Activated CD8-positive, alpha-beta memory T cell treated with anti-CD3 and anti-CD28 coated beads for 48 hours (primary cell): ENCODE measurements around the gene DNAAF8.
"Not testable (repeated sequence)": the region's sequence is repeated elsewhere in the genome, so short reads cannot be mapped to it uniquely, and the experiment has no call there.

Experiments used
- DNase-seq, 3 experiments: peaks; one replicate each; pipeline ENCODE4 v3.0.0-alpha.2; 2020; ENCODE audit warnings: low read depth in 2 of 3, low spot score in 2 of 3

DNAAF8 gene

DNA sequence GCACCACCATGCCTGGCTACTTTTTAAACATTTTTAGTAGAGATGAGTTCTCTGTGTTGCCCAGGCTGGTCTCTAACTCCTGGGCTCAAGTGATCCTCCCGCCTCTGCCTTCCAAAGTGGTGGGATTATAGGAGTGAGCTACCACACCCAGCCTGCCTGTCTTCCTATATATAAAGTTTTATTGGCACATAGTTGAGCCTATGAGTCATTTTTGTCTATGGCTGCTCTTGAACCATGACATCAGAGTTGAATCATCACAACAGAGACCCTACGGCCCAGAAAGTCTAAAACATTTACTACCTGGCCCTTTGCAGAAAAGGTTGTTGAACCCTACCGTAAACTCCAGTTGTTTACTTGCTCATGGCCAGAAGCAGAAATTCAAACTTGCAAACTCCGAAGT, 45.9 kb downstream of the DNAAF8 start:
- no peak for DNase-seq

DNA sequence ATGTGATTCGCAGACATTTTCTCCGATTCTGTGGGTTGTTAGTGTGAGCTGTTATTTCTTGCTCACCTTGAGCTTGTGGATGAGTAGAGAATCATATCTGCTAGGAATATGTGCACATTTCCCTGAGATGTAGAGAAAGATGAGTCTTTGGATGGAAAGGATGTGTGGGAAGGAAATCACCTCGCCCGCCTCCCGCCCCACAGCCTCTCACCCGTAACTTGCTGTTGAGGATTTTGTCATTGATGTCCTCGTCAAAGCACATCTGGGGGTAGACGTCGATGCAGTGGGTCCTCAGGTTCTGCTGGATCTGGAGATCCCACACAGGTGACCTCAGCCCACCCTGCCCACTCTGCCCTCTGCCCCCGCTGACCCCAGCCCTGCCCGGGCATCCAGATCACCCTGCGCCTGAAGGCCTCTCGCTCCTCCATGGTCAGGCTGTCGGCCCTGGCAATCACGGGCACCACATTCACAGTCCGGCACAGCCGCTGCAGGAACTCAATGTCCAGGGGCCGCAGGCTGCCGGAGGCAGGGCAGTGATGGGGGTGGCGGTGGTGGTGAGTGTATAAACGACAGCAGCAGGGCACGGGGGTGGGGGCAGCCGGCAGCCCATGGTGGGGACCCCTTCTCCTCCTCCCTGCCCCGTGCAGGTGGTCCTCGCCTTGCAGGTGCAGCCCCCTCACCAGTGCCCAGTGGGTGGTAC, 49.1 kb downstream of the DNAAF8 start:
- DNase-seq: no peak

DNA sequence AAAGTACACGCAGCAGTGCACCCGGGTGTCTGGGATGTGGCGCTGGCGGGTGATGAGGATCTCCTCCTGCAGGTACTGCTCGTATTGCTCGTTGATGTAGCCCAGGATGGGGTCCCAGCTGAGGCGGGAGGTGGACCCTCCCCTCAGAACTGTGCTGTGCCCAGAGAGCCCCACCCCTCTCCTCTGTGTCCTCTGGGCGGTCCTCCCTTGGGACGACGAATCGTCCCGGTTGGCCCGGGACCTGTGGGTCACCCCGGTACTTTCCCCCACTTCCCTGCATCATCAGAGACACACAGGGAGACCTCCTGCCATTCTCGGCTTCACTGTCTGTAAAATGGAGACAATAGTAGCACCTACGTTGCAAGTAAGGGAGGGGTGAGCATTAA, 49.6 kb downstream of the DNAAF8 start:
- no peak for DNase-seq

DNA sequence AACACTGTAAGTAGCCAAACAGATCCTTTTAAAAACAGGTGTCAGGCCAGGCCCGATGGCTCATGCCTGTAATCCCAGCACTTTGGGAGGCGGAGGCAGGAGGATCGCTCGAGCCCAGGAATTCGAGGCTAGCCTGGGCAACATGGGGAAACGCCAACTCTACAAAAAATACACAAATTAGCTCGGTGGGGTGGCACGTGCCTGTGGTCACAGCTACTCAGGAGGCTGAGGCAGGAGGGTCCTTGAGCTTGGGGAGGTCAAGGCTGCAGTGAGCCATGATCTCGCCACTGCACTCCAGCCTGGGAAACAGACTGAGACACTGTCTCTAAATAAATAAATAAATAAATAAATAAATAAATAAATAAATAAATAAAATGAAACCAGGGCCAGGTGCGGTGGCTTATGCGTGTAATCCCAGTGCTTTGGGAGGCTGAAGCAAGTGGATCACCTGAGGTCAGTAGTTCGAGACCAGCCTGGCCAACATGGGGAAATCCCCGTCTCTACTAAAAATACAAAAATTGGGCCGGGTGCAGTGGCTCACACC, 50.2 kb downstream of the DNAAF8 start:
- not testable (repeated sequence) for DNase-seq

DNA sequence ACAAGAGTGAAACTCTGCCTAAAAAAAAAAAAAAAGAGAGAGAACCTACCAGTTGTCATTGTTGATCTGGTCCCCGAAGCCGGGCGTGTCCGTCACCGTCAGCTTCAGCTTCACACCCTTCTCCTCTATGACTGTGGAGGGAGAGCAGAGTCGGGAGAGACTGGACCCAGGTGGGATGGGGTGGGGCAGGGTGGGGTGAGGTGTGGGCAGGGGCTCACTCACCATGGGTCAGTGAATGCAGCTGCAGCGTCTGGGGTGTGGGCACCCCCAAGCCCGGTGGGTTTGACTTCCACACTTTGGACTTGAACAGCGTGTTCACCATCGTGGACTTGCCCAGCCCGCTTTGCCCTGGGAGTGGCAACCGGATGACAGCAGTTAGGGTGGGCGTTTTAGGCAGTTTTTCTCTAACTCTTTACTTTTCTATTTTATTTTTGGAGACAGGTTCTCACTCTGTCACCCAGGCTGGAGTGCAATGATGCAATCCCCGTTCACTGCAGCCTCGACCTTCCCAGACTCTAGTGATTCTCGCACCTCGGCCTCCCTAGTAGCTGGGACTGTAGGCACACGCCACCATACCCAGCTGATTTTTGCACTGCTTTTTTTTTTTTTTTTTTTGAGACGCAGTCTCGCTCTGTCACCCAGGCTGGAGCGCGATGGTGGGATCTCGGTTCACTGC, 51.6 kb downstream of the DNAAF8 start:
- DNase-seq: no peak

DNA sequence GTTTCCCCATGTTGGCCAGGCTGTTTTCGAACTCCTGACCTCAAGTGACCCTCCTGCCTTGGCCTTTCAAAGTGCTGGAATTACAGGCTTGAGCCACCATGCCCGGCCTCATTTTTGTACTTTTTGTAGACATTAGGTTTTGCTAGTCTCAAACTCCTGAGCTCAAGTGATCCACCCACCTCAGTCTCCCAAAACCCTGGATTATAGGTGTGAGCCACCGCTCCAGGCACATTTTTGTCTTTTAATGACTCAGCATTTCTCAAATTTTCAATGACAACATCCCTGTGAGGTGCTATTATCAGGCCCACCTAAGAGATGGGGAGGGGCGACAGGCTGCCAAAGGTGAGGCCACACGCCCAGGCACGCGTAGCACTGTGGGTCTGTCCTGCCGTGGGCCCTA, 52.7 kb downstream of the DNAAF8 start:
- DNase-seq: no peak

DNA sequence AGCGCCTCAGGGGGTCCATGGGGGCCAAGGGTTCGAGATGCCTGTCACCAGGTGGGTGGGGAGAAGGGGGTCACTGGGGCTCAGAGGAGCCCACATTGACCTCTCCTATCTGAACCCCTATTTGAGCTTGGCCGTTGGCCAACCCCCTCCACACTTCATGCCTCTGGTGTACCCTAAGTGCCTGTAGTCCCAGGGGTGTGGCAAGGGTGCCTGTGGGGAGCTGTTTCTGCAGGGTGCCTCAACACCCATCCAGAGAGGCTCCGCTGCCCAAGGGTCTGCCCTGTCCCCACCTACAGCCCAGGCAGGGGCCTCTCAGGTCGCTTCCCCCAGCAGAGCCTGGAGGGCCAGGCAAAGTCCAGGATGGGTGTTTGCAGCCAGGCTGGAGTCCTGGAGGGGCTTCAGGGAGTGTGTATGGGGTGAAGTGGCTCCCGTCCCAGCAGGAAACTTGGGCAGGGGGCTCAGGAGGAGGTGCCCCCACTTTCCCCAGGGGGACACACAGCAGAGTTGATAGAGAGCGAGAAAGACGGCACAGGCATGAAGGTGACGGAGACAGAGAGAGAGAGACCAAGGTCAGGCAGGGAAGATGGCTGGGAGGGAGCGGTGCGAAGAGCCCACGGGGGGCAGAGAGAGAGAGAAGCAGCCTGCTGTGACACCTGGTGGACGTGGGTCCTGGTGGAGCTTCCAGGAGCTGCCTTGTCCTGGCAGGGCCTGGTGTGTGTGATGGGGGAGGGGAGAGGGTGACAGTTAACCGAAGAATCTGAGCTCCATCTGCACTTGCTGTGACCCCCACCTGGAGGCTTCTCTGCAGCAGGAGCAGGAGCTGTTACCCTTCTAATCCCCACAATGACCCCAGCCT, 53.5 kb downstream of the DNAAF8 start, which contains the start of gene SEPTIN12:
TSS of gene SEPTIN12 (minus strand) at position 719 of the 856 bp plus-strand sequence. CDS start at position 19, 700 bp downstream.
- no peak for DNase-seq

DNA sequence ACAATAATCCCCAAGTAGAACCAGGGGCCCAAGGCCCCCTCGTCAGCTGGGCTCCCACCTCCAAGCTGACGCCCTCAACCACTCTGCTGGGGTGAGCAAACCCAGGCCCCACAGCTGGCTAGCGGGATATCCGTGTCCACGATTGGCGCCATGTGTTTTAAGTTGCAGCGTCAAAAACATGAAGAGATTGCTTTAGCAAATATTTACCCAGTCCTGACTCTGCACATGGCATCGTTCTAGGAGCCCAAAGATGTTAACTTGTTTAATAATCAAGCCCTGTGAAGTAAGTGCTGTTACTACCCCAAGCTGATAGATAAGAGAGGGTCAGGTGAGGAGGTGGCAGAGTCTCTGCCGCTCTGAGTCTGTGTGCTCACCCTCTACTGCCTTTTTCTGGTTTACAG, 54.2 kb downstream of the DNAAF8 start:
- no peak for DNase-seq

DNA sequence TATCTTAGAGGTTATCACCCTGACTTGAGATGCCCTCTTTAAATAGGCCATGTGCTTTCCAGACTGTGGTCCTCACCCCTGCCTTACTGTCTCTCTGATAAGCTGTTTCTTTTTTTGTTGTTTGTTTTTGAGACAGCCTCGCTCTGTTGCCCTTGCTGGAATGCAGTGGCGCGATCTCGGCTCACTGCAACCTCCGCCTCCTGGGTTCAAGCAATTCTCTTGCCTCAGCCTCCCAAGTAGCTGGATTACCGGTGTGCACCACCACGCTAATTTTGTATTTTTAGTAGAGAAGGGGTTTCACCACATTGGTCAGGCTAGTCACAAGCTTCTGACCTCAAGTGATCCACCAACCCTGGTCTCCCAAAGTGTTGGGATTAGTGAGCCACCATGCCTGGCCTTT, 54.6 kb downstream of the DNAAF8 start:
- DNase-seq: no peak

DNA sequence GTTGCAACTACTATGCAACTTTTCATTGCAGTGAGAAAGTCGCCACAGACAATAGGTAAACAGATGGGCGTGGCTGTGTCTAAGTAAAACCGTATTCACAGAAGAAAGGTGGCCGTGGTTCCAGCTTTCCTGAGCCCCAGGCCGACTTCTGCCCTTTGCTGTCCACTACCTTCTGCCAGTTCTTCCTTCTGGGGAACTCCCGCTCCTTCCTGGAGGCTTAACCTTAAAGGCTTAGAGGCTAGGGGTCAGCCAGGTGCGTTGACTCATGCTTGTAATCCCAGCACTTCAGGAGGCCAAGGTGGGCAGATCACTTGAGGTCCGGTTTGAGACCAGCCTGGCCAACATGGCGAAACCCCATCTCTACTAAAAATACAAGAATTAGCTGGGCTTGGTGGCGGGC, 55.9 kb downstream of the DNAAF8 start:
- no peak for DNase-seq

DNA sequence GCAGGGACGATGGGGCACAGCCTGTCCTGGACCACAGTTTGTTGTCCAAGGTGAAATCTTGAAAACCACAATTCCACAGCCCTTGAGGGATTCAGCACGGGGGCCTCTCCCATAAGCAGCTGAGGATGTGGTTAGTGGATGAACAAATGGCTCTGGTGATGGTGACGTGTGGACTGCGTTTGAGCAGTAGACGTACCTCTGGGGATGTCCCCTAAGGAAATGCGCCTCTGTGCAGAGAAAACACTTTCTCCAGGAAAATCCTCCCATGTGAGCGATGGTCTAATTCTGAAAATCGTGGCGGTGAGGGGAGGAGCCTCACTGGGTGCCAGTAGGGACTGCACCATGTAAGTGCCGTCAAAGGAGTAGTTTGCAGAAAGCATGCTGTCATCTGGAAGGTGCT, 56.5 kb downstream of the DNAAF8 start:
- DNase-seq: no peak

DNA sequence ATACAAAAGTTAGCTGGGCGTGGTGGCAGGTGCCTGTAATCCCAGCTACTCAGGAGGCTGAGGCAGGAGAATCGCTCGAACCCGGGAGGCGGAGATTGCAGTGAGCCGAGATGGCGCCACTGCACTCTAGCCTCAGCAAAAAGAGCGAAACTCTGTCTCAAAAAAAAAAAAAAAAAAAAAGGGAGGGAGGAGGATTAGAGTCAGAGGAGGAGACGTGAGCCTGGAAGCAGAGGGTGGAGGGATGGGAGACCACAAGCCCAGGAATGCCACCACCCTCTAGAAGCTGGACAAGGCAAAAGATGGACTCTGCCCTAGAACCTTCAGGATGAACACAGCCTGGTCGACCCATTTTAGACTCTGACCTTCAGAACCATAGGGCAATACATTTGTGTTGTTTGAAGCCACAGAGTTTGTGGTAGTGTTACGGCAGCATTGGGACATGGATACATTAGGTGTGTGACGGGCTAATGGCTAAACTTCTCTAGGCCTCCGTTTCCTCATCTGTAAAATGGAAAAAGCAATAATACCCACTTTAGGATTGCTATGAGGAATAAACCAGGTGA, 58.7 kb downstream of the DNAAF8 start:
- DNase-seq: no peak

DNA sequence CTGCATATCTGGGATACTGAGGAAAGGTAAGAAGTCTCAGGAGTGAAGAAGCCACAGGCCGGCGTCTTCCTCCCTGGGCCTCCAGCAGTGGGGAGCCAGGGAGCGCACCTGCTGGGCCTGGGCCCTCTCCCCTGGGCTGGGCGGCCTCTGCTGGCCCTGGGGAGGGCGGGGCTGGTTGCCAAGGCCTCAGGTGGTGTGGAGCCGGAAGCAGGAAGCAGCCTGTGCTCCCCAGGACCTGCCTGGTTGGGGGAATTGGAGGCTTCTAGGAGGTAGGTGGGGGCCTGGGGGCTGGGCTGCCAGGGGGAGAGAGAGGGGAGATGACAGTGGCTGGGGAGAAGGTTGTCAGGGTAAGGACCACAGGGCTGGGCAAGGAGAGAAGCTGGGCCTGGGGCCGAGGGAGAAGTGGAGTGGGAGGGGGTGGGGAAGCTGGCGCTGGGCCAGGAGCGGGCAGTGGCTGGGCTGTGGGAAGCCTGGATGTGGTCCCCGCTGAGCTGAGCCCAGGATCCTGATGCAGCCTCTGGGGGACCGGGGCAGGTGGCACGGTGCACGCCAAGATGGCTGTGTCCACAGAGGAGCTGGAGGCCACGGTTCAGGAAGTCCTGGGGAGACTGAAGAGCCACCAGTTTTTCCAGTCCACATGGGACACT, 61.0 kb downstream of the DNAAF8 start, which contains the start of gene SMIM22:
TSS of gene SMIM22 (plus strand) at position 189 of the 647 bp plus-strand sequence. CDS start at position 555, 366 bp downstream.
- no peak for DNase-seq

DNA sequence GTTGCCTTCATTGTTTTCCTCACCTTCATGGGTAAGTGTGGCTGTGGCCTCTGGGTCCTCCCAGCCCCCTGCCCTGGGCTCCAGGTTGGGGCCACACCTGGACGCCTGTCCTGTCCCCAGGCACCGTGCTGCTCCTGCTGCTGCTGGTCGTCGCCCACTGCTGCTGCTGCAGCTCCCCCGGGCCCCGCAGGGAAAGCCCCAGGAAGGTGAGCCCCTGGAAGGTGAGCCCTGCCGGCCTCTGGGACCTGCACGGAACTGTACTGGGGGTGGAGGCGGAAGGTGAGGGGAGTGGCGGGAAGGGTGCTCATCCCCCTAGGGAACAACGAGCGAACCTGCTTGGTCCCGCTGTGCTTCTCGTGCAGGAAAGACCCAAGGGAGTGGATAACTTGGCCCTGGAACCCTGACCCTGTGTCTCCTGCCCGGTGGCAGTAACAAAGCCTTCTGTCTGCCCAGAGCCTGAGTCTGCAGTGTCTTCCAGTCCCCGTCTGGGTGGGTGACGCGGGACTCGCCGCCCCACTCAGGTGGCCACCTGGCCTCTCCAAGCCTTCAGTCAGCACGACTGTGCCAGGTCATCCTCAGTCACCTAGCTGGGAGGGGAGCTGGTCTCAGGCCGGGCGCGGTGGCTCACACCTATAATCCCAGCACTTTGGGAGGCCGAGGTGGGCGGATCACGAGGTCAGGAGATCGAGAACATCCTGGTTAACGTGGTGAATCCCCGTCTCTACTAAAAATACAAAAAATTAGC, 61.7 kb downstream of the DNAAF8 start:
- no peak for DNase-seq

DNA sequence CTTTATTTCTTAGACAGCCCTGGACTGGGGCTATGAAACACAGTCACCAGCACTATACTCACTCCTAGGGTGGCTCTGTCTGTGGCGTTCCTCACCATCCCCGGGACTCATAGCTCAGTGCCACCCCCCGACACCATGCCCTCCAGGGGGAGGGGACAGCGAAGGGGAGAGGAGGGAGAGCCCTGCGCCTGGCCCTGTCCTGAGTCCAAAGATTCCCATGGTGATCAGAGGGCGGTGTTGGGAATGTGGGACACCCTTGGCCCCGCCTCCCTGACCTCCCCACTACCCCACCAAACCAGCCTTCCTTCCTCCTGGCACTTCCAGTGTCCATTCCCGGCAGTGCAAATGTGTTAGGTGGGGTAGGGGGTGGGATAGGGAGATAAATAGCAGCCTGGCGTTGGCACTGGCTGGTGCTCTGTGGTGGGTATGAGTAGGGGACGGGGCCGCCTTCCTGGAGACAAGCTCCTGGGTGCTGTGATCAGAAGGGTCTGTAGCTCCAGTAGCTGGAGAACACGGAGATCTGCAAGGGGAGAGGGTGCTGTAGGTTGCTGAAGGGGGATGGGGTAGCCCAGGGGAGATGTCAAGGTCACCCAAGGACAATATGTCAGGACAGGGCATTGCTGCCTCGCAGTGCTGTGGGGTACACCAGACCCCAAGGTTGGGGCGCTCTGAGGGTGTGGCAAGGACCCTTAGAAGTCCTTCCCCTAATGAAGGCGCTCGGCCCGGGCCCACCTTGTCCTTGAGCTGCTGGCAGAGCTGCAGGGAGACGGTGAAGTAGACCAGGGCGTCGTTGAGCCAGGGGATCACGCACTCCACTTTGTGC, 62.9 kb downstream of the DNAAF8 start:
- no peak for DNase-seq

DNA sequence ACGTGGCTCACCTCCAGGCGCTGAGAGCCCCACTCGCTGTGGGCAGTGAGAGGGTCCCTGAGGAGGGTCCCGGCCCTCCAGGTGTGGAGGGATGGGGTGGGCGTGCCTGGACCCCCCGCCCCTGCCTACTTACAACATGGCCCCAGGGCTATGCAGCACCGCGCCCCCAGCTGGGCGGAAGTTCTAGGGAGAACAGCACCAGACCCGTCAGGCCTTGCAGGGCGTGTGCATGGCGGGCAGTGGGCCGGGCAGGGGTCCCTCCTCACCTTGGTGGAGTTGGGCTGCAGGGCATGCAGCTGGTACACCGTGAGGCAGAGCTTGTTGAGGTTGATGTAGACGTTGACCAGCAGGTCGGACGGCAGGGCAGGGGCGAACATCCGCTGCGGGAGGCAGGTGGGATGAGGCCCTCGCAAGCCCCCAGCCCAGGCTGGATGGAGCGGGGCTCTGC, 63.5 kb downstream of the DNAAF8 start:
- no peak for DNase-seq

DNA sequence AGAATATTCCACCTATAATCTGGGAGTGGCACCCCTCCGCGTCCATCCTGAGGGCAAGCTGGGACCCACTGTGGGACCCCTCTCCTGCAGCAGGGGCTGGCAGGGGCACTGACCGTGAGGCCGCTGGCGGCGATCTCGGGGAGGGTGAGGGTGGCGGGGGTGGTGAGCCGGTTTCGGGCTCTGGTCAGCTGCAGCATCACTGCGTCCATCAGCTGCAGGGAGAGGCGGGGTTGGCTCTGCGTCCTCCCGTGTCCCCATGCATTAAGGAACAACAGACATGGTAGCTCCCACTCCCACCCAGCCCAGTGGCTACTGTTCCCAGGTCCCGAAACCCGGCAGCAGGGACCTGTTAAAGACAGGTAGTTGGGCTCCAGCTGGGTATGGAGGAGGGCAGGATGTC, 64.1 kb downstream of the DNAAF8 start:
- no peak for DNase-seq
